KOPT-K1 (cell line): ENCODE data around the gene LDHAL6B.

Experiments
- H3K27ac ChIP-seq: fragments of 200-600 bp; sonication (generic); 2 replicates; pipeline ENCODE4 v1.5.1; 2016; ENCODE audit warnings: antibody characterized with exemption, mild to moderate bottlenecking, low read depth, low read length; ENCODE audit not compliant: poor library complexity, severe bottlenecking
- H3K36me3 ChIP-seq: fragments of 200-600 bp; sonication (generic); 2 replicates; pipeline ENCODE4 v1.5.1; 2017; ENCODE audit warnings: antibody characterized with exemption, mild to moderate bottlenecking, low read length, moderate library complexity; ENCODE audit not compliant: insufficient read depth
- H3K9me3 ChIP-seq: fragments of 200-600 bp; sonication (generic); 2 replicates; pipeline ENCODE4 v1.5.1; 2017; ENCODE audit warnings: antibody characterized with exemption, low read length, mild to moderate bottlenecking; ENCODE audit not compliant: insufficient read depth, poor library complexity, severe bottlenecking

Gene LDHAL6B

DNA sequence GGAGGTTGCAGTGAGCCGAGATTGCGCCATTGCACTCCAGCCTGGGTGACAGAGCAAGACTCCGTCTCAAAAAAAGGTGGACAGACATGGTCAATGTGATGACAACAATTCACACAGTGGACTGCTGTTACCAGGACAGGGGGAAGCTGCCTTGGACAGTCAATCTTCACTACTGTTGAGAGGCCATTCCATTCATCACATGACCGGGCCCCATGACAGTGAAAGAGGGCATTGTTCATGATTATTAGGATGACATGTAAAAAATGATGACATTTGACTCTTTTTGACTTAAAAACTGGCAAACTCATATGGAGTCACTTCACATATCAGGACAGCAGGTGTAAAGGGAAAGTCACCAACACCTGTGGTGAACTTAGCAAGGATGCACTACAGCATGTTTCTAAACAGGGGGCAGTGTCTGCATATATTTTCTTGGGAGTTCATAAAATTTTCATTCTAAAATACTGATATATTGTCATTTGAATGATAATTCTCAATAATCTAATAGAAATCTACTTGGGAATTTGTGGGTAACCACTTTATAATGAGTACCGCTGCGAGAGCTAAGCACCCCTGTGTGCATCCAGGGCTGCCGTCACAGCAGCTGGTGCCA, 34.2 kb upstream of the LDHAL6B start:
- Histone ChIP-seq H3K36me3 (no peaks in the 10 kb centered on the region), H3K27ac (no peak overlapping the region), H3K9me3 (no peaks in the 10 kb centered on the region)

DNA sequence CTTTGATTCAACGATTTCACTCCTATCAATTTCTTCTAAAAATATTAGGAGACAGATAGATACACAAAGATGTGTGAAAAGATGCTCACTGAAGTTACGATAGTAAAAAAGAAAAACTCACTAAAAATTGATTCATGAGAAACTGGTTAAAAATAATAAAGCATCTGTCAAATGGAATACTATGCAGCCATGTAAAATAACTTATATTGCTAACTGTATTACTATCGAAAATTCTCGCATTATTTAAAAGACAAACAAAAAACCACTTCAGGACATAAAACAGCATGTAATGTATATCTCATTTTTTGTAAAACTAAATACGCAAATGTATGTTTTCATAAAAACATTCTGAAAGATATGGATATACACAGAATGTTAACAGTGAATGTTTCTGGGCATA, 33.4 kb upstream of the LDHAL6B start:
- Histone ChIP-seq H3K36me3 (no peaks in the 10 kb centered on the region), H3K27ac (no peak overlapping the region), H3K9me3 (no peaks in the 10 kb centered on the region)

DNA sequence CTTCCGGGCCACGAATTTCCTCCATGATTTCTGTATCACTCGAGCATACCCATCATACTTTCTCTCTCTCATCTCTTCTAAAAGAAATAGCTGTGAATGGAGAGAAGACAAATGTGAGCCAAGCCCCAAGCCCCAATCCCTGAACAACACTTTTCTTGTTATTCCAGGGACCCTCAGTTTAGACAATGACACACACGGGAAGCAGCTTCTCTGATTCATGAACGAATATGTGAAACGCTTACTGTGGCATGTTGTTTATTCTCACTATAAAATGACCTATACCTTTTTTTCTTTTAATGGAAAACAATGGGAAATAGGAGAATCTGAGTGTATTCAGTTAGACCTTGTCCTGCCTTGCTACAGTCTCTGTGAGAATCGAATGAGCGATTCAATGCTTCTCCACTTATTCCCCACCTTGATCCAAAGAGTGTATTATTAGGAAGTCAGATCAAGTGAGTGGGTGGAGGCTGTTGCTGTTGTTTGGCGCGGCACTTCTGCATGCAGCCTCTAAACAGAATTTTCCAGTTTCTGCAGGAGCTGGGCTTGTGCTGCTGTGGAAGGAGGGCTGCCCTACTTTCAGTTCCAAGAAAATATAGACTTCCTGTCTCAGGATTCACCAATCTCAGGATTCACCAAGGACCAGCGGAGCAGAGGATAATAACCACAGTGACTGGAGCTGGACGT, 32.4 kb upstream of the LDHAL6B start:
- no peak overlapping the region for H3K27ac ChIP-seq
- H3K36me3 ChIP-seq: no peaks in the 10 kb centered on the region
- no peaks in the 10 kb centered on the region for H3K9me3 ChIP-seq

DNA sequence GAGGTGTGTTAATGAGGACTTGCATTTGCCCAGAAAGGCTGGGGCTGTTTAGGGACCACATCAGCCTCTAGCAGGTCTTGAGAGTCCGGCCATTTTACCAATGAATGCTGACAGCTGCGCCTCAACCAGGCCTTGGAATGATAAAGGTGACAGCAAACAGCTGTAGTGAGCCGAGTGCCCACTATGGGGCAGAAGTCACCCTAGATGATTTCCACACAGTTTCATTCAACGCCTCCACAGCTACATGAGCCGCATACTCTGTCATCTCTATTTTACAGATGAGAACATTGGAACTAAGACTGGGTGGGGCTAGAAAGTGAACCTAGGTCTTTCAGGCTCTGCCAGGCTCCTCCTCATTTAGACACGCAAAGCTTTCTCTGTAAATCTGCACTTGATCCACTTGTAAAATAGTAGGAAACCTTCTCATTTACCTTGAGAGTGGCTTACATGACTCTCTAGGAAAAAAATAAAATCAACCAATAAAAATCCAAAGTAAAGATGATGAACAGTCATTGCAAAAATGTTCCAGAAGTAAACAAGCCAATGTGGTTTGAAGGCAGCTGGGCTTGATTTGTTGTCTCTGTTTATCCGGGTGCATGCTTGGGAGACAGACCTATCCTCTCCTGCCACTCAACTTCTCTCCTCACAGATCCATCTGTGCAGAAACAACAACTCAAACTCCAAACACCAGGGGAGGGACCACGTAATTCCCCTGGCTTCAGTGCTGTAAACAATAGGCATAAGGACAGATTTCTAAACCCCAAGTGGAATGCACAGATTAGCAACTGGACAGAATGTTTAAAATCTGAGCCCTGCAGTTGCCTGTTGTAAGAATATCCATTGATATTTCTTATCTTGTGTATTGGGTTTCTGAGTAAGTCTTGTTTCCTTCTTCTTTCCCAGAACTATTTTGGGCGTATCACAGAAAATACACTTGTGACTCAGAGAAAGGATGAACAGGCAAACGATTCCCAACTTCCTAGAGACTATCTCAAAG, 31.5 kb upstream of the LDHAL6B start:
- H3K9me3 ChIP-seq: no peaks in the 10 kb centered on the region
- H3K36me3 ChIP-seq: no peaks in the 10 kb centered on the region
- no peak overlapping the region for H3K27ac ChIP-seq

DNA sequence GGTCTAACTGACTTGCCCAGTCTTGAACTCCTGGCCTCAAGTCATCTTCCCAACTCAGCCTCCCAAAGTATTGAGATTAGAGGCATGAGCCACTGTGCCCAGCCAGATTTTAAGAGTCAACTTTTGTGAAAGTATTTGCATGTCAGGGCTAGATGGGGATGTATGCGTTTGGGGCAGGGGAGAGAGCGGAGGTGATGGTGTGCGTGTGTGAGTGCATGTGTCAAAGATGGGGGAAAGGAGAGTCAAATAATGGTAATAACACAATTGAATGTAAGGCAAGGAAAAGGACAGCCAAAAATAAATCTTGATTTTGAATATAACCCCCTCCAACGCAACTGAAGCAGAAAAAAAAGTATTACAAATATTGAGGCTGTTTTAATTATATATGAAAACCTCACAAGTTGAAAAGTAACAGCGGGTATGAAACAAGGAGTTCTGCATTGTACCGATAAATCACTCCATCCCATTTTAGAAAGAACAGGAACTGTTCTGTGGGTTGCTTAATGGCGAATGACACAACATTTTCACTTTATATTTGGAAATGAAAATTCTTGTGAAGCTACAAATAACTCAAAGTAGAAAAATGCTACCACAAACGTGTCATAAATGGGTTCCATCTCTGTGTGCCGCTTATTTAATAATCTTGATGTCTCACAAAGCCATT, 29.9 kb upstream of the LDHAL6B start:
- Histone ChIP-seq H3K9me3 (peaks cover 13% of the 10 kb centered on the region), H3K36me3 (no peaks in the 10 kb centered on the region), H3K27ac (no peak overlapping the region)

DNA sequence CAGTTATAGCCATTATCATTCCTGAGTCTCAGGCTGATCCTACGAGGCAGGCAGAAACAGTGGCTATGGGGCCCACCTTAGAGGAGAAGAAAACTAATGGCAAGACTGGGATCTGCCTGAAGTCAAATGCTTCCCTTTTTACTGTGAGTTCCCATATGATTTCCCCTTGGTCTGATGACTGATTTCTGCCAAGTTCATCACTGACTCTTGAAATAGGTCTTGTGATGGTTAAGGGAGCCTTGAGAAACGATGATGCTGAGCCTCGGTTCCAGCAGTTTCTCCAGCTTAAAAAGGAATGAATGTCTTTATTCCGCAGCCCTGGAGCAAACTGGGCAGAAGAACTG, 29.4 kb upstream of the LDHAL6B start:
- H3K27ac ChIP-seq: no peak overlapping the region
- H3K9me3 ChIP-seq: peaks cover 18% of the 10 kb centered on the region
- no peaks in the 10 kb centered on the region for H3K36me3 ChIP-seq

DNA sequence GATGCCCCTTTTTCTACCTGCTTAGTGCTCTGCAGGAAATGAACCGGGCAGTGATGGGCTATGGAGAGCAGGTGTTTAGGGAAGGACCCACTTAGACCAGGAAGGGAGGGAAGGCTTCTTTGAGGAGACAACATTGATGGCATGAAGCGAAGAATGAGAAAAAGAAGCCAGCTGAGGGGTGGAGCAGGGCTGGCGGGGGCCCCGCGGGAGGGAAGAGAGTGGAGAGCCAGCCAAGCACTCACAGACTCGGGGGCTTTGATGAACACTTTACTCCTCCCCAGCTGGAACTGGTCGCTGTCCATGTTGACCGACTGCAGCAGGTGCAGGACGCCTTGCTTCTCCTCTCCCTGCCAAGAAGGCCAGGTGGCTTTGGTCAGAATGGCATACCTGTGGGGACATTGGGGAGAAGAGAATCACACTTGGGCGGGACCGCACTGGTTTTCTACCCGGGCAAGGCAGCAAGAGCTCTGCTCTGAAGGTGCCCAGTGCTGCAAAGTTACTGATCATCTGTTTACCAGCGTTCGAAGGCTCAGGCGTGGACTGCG, 28.4 kb upstream of the LDHAL6B start:
- Histone ChIP-seq H3K27ac (no peak overlapping the region), H3K9me3 (peaks cover 23% of the 10 kb centered on the region), H3K36me3 (no peaks in the 10 kb centered on the region)

DNA sequence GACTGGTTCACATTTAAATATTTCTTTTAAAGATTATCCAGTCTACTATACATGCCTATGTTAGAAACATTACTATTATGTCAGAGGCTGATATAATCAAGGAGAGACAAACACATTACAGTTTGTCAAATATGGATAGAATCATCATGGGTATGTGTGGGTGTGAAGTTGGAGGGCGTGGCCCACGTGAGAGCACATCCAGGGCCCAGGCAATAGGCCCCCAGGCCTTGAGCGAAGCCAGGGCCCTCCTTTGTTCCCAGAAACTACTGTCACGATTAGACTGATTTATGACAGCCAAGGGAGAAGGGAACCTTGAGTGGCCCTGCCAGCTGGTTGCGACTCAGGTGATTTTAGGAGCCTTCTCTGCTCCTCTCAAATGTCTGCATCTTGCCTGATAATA, 26.9 kb upstream of the LDHAL6B start:
- no peaks in the 10 kb centered on the region for H3K36me3 ChIP-seq
- no peak overlapping the region for H3K27ac ChIP-seq
- peaks cover 23% of the 10 kb centered on the region for H3K9me3 ChIP-seq

DNA sequence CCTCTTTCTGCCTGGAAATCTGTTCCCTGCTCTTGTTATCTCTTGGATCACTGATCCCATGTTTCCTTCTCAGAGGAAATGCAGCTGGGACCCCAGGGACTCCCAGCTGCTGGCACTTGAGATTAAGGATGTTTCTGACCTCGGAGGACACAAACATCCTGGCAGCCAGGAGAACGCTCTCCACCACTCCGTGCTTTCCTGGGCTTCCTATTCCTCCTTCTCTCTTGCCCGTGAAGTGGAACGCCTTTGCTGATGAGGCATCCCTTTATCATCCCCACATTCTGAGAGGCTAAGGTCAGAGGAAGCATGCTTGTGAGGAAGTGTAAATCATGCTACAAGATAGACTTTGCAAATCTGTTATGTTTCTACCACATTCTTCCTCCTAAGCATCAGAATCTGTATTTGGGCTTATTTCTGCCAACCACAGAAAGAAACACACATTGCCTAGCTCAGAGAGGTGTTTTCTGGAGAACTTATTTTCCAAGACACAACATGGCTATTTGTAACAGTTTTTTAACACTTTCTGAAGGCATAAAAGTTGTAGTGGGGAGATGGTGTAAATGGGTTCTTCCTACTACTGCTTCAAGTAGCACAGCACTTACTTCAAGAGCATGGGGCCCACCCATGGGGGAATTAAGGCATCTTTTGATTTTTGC, 25.6 kb upstream of the LDHAL6B start:
- Histone ChIP-seq H3K36me3 (no peaks in the 10 kb centered on the region), H3K27ac (no peak overlapping the region)

DNA sequence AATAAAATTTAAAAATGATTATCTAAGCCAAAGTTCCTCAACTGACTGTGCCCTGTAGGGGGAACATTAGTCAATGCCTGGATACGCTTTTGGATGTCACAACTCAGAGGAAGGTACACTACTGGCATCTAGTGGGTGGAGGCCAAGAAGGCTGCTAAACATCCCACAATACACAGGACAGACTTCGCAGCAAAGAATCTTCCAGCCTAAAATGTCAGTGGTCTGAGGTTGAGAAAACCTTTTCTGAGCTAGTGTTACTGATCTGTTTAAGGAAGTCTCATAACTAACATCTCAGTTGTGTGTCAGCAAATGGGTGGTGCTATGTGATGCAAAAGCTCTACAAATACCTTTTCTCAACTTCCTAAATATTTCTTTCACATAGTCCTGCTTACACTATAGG, 20.9 kb upstream of the LDHAL6B start:
- Histone ChIP-seq H3K27ac (no peak overlapping the region), H3K36me3 (no peaks in the 10 kb centered on the region), H3K9me3 (peaks cover 21% of the 10 kb centered on the region)

More for the DNA sequence above, 25.6 kb upstream of the LDHAL6B start:
- peaks cover 23% of the 10 kb centered on the region for H3K9me3 ChIP-seq

DNA sequence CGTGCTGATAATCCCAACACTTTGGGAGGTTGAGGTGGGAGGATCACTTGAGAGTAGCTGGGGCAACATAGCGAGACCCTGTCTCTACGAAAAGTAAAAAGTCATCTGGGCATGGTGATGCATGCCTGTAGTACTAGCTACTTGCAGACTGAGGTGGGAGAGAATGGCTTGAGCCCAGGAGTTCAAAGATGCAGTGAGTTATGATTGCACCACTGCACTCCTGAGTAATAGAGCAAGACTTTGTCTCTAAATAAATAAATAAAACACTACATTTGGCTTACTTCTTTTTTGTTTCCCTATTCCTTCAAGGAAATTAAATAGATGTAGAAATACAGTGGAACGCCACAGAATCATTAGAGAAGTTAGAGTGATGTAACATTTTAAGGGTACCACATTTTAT, 20.1 kb upstream of the LDHAL6B start:
- Histone ChIP-seq H3K9me3 (peaks cover 14% of the 10 kb centered on the region), H3K36me3 (no peaks in the 10 kb centered on the region), H3K27ac (no peak overlapping the region)

DNA sequence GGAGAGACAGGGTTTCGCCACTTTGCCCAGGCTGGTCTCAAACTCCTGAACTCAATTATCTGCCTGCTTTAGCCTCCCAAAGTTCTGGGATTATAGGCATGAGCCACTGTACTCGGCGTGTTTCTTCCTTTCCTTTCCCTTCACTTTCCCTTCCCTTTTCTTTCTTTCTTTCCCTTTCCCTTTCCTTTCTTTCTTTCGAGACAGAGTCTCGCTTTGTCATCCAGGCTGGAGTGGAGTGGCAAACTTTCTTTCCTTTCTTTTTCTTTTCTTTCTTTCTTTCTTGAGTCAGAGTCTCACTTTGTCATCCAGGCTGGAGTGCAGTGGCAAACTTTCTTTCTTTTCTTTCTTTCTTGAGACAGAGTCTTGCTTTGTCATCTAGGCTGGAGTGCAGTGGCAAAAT, 17.4 kb upstream of the LDHAL6B start:
- no peaks in the 10 kb centered on the region for H3K9me3 ChIP-seq
- H3K27ac ChIP-seq: no peak overlapping the region
- H3K36me3 ChIP-seq: no peaks in the 10 kb centered on the region

DNA sequence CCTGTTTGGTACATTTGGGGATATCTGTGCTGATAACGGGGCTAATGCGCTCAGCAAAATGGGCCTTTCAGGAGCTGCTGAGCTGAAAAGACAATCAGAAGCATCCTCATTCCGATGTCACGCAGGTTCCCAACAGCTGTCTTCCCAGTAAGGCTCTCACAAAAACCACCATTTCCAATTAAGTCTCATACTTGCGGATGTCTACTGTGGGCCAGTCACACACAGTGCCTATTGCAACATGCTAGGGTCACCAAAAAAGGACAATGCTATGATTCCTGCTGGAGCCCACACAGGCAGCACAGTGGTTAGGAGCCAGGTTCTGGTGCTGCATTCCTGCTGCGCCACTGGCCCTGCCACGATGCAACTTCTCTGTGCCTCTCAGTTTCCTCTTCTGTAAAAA, 16.4 kb upstream of the LDHAL6B start:
- Histone ChIP-seq H3K9me3 (no peaks in the 10 kb centered on the region), H3K27ac (no peak overlapping the region), H3K36me3 (no peaks in the 10 kb centered on the region)

DNA sequence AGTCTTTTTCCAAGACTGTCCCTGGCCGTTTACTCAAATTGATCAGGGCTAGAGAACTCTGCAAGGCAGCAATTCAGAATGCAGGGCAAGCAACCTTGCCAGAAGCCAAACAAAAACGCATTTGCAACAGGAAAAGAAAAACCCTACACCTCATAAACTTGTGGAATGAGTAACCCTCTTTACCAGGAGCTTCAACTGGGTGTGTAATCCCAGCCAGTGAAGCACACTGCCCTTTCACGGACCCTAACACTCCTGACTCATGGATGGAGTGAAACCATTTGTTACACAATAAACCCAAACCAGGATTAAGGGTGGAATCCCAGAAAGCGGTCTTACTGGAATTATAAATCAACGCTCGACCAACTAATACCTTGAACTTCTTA, 14.8 kb upstream of the LDHAL6B start:
- H3K27ac ChIP-seq: no peak overlapping the region
- no peaks in the 10 kb centered on the region for H3K36me3 ChIP-seq
- no peaks in the 10 kb centered on the region for H3K9me3 ChIP-seq
